Subcutaneous adipose tissue (tissue), 4 donors: ENCODE data around the gene ADD3. TPM values are rescaled to one million over a fixed set of nuclear protein-coding genes. Genes with fewer than 3 reads are reported as not detected.

Experiments
- total RNA-seq, 4 donors: library from RNA; depleted of rRNA; stranded (reverse); fragments of >200 nt; gene quantifications; one replicate each; pipeline ENCODE4 v1.1.0, GENCODE V29; 2016
- TF ChIP-seq, protein P1 (sequence below): fragments of 450-650 bp; IDR thresholded peaks from one replicate; pipeline ENCODE4 v1.5.1; 2016; ENCODE audit warnings: low read depth, mild to moderate bottlenecking, control low read depth, antibody characterized with exemption, moderate library complexity

The ADD3 gene
- total RNA-seq, 4 donors from 2014 or later: 139 to 654 (median 170) TPM

DNA sequence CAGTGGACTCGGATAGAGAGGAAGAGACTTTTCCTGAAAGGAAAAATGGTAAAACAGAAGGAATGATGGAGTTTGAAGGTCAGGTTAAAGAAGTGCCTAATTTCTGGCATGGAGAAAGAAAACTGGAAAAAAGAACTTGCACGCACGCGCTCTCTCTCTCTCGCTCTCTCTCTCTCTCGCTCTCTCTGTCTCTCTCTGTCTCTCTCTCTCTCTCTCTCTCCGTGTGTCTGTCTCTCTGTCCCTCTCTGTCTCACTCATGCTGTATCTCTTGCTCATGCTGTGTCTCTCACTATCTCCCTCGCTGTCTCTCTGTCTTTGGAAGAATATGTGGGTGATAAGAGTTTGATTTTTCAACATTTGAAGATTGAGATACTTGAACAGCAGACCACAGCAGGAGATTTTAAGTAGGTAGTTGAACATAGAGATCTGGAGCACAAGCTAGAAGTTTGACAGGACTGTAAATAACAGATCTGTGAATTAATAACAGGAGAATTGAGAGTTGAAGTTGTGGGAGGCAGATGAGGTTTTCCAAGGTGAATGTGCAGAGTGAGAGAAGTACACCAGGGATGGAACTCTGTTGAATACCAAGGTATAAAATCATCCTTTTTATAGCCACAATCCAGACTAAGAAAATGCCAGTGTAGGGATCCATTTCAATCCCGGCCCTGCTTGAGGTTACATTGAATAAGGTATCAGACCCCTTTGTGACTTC is 33.1 kb downstream of the ADD3 start:
- TF ChIP-seq, protein P1, sequence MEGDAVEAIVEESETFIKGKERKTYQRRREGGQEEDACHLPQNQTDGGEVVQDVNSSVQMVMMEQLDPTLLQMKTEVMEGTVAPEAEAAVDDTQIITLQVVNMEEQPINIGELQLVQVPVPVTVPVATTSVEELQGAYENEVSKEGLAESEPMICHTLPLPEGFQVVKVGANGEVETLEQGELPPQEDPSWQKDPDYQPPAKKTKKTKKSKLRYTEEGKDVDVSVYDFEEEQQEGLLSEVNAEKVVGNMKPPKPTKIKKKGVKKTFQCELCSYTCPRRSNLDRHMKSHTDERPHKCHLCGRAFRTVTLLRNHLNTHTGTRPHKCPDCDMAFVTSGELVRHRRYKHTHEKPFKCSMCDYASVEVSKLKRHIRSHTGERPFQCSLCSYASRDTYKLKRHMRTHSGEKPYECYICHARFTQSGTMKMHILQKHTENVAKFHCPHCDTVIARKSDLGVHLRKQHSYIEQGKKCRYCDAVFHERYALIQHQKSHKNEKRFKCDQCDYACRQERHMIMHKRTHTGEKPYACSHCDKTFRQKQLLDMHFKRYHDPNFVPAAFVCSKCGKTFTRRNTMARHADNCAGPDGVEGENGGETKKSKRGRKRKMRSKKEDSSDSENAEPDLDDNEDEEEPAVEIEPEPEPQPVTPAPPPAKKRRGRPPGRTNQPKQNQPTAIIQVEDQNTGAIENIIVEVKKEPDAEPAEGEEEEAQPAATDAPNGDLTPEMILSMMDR: no peak

DNA sequence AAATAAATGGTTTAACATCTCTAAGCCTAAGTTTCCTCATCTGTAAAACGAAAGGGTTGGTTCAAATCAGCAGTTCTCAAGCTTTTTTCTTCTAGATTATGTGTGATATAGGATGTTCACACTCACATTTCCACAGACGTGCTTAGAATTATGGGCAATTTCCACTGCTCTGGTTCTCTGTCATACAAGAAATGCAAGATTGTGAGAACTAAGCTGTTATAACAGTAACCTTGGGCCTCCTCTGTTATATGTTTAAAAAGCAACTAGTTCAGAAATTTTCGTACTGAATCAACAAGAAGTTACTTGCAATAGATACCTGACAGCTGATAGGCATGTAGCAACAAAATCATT is 33.7 kb downstream of the ADD3 start:
- TF ChIP-seq, protein P1: no peak

DNA sequence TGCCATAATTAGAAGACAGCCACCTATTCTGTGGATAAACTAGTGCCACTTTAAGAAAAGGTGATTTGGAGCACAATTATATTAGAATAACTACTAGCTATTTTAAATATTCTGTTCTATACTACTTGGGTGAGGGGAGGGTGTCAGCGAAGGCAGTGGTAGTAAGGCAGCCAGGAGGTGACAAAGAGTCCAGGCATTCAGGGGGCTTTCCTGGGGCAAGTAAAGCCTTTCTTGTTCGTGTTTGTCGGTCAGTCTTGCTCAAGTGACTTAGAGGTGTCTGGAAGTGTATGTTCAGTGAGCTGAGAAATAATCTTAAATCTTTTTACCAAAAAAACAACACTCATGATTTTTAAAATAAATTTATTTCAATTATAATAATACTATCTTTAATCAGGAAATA is 34.4 kb downstream of the ADD3 start:
- TF ChIP-seq, protein P1: no peak

DNA sequence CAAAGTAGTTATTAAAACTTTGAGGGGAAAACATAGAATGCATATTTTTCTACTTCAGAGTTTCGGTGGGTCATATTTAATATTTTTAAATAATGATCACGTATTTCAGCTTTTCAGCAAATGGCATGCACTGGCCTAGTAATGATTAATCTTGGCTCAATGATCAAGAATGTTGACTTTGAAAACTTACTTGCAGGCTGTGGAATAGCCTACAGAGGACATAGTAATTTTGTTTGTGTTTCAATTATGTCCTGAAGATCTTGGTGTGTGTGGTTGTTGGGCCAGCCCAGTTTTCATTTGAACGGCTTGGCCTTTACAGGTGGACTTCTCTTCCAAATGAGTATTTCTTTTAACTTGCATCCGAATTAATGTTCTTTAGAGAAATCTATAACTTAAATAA is 35.1 kb downstream of the ADD3 start:
- TF ChIP-seq, protein P1: no peak

DNA sequence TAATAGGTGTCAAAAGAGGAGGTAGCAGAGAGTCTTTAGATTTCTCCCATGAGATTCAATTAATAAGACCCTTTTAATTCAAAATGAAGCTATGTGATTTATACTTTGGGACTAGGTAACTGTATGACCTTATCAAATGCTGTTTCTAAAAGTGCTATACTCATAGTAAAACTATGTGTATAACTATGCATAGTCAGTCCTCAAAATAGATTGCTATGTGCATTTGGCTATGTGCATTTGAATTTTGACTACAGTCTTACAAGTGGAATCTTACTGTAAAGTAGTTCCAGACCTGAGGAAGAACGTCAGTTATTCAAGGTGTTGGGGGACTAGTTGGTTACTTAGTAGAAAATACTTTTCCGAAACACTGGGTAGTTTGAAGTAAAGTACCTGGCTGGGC is 36.9 kb downstream of the ADD3 start:
- TF ChIP-seq, protein P1: no peak

DNA sequence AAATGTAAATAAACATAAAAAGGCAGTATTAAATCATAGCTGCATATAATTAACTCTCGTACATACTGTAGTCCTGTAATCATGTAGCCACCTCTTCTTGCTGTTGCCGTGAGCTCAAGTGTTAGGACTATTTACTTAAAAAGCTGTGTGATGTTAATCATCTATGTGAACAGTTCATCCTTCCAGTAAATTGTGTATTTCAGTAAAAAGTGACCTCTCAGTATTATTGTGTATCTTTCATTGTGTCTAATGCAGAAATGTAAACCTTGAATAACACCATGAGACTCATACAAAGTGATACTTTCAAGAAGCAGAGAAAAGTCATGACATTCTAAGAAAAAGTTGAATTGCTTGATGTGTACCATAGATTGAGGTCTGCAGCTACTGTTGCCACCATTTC is 38.0 kb downstream of the ADD3 start:
- TF ChIP-seq, protein P1: no peak

DNA sequence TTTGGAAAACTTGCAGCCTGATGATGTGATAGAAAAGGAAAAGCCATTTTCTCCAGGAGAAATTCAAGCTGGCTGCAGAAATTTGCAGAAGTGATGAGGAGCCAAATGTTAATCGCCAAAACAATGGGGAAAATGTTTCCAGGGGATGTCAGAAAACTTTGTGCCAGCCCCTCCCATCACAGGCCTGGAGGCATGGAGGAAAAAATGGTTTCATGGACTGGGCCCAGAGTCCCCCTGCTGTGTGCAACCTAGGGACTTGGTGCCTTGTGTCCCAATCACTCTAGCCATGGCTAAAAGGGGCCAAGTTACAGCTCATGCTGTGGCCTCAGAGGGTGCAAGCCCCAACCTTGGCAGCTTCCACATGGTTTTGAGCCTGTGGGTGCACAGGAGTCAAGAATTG is 41.0 kb downstream of the ADD3 start:
- TF ChIP-seq, protein P1: no peak
